ENCODE data around the gene SLX9. TPM values are rescaled to one million over a fixed set of nuclear protein-coding genes. Genes with fewer than 3 reads are reported as not detected.

The SLX9 gene
- total RNA-seq, 1 experiment from 2014 or later = 77.2 TPM

DNA sequence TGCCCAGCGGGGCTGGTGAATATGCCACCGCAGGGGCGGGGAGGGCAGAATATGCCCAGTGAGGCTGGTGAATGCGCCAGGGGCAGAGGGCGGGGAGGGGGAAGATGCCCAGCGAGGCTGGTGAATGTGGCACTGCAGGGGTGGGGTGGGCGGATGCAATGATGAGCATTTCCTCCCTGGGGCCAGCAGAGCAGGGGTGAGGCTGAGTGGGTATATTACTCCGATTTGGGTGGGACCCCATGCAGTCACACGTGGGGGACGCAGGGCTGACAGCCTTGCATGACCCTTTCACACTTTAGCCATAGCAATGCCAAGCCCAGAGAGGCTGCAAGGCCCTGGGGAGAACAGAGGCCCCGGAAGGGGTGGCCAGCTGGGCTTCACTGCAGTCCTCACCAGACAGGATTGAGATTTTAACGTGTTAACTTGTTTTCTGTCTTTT is 9.3 kb upstream of the SLX9 start (continued):
- TF ChIP-seq PRDM15 (CRISPR knock-in tag; IDR thresholded peaks at IDR 0.05) (no peak), SOX15 (CRISPR knock-in tag; IDR thresholded peaks at IDR 0.05) (no peak), CTCF (IDR thresholded peaks at IDR 0.05) (no peak), KAT7 (CRISPR knock-in tag; IDR thresholded peaks at IDR 0.05; ENCODE audit: borderline replicate concordance) (no peak), FOXK1 (CRISPR knock-in tag; IDR thresholded peaks at IDR 0.05) (no peak), ZNF232 (CRISPR knock-in tag; IDR thresholded peaks at IDR 0.05) (no peak)
- TF ChIP-seq, protein P1, sequence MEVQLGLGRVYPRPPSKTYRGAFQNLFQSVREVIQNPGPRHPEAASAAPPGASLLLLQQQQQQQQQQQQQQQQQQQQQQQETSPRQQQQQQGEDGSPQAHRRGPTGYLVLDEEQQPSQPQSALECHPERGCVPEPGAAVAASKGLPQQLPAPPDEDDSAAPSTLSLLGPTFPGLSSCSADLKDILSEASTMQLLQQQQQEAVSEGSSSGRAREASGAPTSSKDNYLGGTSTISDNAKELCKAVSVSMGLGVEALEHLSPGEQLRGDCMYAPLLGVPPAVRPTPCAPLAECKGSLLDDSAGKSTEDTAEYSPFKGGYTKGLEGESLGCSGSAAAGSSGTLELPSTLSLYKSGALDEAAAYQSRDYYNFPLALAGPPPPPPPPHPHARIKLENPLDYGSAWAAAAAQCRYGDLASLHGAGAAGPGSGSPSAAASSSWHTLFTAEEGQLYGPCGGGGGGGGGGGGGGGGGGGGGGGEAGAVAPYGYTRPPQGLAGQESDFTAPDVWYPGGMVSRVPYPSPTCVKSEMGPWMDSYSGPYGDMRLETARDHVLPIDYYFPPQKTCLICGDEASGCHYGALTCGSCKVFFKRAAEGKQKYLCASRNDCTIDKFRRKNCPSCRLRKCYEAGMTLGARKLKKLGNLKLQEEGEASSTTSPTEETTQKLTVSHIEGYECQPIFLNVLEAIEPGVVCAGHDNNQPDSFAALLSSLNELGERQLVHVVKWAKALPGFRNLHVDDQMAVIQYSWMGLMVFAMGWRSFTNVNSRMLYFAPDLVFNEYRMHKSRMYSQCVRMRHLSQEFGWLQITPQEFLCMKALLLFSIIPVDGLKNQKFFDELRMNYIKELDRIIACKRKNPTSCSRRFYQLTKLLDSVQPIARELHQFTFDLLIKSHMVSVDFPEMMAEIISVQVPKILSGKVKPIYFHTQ (CRISPR knock-in tag; IDR thresholded peaks at IDR 0.05) = no peak
- TF ChIP-seq, protein P2, sequence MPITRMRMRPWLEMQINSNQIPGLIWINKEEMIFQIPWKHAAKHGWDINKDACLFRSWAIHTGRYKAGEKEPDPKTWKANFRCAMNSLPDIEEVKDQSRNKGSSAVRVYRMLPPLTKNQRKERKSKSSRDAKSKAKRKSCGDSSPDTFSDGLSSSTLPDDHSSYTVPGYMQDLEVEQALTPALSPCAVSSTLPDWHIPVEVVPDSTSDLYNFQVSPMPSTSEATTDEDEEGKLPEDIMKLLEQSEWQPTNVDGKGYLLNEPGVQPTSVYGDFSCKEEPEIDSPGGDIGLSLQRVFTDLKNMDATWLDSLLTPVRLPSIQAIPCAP (CRISPR knock-in tag; IDR thresholded peaks at IDR 0.05) = no peak
- TF ChIP-seq, protein P3, sequence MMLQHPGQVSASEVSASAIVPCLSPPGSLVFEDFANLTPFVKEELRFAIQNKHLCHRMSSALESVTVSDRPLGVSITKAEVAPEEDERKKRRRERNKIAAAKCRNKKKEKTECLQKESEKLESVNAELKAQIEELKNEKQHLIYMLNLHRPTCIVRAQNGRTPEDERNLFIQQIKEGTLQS (CRISPR knock-in tag; conservative IDR thresholded peaks at IDR 0.05) = no peak

- no peak overlapping the region for H3K27ac Mint-ChIP-seq
- ChIA-PET POLR2A (no interaction called here), CTCF (interaction anchor here (0.6 to 2.3 kb wide), 5 partner anchors 19 to 437 kb away, joined by 3 to 9 read pairs (median 5); partner anchors contain the start of gene POFUT2)
- H3K36me3 Mint-ChIP-seq = no peaks in the 10 kb centered on the region
- ATAC-seq (peak; percentile 10), DNase-seq (ENCODE audit: low spot score) (no peak)
- peak overlapping the region; percentile 67 for H3K4me3 Mint-ChIP-seq
- no peak for TF ChIP-seq SMAD3 (CRISPR knock-in tag; IDR thresholded peaks at IDR 0.05; ENCODE audit: borderline replicate concordance)
- TF ChIP-seq, protein P4, sequence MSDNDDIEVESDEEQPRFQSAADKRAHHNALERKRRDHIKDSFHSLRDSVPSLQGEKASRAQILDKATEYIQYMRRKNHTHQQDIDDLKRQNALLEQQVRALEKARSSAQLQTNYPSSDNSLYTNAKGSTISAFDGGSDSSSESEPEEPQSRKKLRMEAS (CRISPR knock-in tag; IDR thresholded peaks at IDR 0.05) = no peak
- TF ChIP-seq, protein P5, sequence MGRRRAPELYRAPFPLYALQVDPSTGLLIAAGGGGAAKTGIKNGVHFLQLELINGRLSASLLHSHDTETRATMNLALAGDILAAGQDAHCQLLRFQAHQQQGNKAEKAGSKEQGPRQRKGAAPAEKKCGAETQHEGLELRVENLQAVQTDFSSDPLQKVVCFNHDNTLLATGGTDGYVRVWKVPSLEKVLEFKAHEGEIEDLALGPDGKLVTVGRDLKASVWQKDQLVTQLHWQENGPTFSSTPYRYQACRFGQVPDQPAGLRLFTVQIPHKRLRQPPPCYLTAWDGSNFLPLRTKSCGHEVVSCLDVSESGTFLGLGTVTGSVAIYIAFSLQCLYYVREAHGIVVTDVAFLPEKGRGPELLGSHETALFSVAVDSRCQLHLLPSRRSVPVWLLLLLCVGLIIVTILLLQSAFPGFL (CRISPR knock-in tag; IDR thresholded peaks at IDR 0.05; ENCODE audit: borderline replicate concordance) = no peak
- no peak for TF ChIP-seq CBFB (CRISPR knock-in tag; IDR thresholded peaks at IDR 0.05; ENCODE audit: low read depth)
- TF ChIP-seq, protein P3 (CRISPR knock-in tag; conservative IDR thresholded peaks at IDR 0.05) = no peak
- TF ChIP-seq ZNF263 (CRISPR knock-in tag; IDR thresholded peaks at IDR 0.05; ENCODE audit: low read depth) = no peak
- TF ChIP-seq ZBTB43 (CRISPR knock-in tag; IDR thresholded peaks at IDR 0.05) = no peak
- TF ChIP-seq, protein P6, sequence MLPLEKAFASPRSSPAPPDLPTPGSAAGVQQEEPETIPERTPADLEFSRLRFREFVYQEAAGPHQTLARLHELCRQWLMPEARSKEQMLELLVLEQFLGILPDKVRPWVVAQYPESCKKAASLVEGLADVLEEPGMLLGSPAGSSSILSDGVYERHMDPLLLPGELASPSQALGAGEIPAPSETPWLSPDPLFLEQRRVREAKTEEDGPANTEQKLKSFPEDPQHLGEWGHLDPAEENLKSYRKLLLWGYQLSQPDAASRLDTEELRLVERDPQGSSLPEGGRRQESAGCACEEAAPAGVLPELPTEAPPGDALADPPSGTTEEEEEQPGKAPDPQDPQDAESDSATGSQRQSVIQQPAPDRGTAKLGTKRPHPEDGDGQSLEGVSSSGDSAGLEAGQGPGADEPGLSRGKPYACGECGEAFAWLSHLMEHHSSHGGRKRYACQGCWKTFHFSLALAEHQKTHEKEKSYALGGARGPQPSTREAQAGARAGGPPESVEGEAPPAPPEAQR (CRISPR knock-in tag; IDR thresholded peaks at IDR 0.05) = no peak
- TF ChIP-seq CREM (CRISPR knock-in tag; IDR thresholded peaks at IDR 0.05) = no peak
- no peak for TF ChIP-seq IRF2 (CRISPR knock-in tag; IDR thresholded peaks at IDR 0.05; ENCODE audit: borderline replicate concordance, low read depth)
- peaks cover 41% of the 10 kb centered on the region for H3K4me1 Mint-ChIP-seq
- no peaks in the 10 kb centered on the region for H3K9me3 Mint-ChIP-seq
- H3K27me3 Mint-ChIP-seq (ENCODE audit: low read depth) = peaks cover 76% of the 10 kb centered on the region
Measured at GRCh38 chr21:44931137-44931500, 8.7 kb upstream of the SLX9 start.
